Uterus (tissue), 2 donors: Measurements from ENCODE around the gene CHST11.

Experiments used
- CTCF ChIP-seq, 4 experiments: fragments of 200-600 bp in 2 of 4; fragments of 450-650 bp in 2 of 4; sonication (generic) in 2 of 4; IDR thresholded peaks; one replicate each; pipeline ENCODE4 v1.5.1; 2016 to 2019; ENCODE audit warnings: antibody characterized with exemption in 4 of 4, mild to moderate bottlenecking in 2 of 4, moderate library complexity in 1 of 4
- POLR2A ChIP-seq, 2 donors: fragments of 450-650 bp; IDR thresholded peaks; one replicate each; pipeline ENCODE4 v1.6.1; 2016; ENCODE audit warnings: antibody characterized with exemption in 2 of 2, mild to moderate bottlenecking in 1 of 2, moderate library complexity in 1 of 2

GRCh38 chr12:104565606-104566243, 109.0 kb downstream of the CHST11 start:
- no peak for TF ChIP-seq CTCF (IDR thresholded peaks at IDR 0.05)
- TF ChIP-seq POLR2A (IDR thresholded peaks at IDR 0.05) = no peak
